GM21528 (cell line): Measurements from ENCODE around the gene SLCO1A2.

ENCODE experiments used
- ATAC-seq: cut with Tn5 transposase; IDR thresholded peaks from one replicate; pipeline ENCODE4 v1.9.1; 2021; ENCODE audit warnings: mild to moderate bottlenecking, moderate library complexity; ENCODE audit not compliant: unreplicated experiment, low FRiP score

The SLCO1A2 gene

DNA sequence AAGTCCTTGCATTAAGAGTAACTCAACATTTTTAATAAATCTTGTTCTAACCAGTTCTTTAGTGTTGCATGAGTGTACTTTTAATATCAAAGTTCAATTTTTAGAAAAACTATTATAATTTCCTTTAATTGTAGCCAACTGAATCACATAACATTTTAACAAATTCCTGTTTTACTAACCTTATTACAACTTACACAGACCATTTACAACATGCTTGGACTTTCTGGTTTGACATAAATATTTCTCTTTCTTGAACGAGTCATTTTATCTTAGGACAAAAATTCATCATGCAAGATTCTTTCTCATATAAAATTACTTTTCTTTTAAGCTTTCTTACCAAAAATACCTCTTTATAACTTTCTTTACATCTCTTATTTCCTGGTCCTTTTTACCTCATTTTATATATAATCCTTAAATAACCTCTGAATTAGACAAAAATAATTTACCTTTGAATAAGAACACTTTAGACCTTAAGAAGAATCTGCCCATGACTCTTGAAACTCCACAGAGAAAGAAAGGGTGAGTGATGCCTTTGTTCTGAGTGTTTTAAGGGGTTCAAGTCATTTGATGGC is 3.9 kb downstream of the SLCO1A2 start:
- ATAC-seq, result no peak

DNA sequence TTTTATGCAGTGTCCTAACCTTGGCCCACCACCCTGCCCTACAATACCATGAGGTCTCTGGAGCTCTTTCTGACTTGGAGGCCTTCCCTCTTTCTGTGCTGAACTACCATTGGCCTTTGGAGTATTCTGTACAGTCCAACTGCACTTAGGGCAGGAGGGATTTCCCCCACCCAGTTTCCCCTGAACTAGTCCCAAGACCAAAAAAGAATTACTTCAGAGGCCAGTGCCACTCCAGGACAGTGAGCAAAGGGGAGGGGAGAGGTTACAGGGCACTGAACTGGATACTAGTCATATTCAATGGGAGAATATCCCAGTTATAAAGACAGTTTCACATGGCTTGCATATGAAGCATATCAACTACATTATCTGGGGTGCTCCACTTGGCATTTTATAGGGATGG is 6.1 kb downstream of the SLCO1A2 start:
- ATAC-seq, result no peak

DNA sequence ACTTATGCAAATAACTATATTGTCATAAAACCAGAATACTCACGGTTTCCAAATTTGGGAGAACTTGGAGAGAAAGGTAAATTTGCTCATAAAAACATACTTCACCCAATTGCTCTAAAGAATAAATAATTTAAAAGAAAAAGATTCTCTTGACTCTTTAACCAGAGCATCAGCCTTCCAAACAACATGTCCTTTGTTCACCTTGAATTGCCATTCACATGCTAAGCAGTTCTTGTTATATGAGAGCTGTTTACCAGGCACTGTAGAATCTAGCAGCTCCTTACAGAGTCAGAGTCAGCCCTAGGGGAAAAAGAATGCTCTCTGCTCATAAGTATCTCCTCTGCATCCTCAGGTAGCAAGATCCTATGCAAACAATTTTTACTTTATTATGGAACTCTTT is 10.2 kb downstream of the SLCO1A2 start:
- ATAC-seq, result no peak

DNA sequence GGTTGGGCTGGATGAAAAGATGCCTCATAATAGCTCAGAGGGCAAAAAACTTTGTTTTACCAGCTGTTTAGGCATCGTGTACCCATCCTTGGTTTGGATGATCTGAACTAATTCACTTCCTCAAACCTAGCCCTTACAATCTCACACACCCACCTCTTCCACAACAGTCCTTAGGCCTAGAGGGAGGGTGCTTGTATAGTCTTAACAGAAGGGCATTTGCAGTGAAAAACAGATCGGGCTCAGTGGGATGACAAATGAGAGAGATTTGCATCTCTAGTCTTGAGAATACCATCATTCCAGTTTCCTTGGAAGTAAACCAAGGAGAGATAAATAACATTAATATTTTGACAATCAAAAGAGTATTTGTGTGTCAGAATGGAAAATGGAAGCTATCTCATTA is 11.0 kb downstream of the SLCO1A2 start:
- no peak for ATAC-seq

DNA sequence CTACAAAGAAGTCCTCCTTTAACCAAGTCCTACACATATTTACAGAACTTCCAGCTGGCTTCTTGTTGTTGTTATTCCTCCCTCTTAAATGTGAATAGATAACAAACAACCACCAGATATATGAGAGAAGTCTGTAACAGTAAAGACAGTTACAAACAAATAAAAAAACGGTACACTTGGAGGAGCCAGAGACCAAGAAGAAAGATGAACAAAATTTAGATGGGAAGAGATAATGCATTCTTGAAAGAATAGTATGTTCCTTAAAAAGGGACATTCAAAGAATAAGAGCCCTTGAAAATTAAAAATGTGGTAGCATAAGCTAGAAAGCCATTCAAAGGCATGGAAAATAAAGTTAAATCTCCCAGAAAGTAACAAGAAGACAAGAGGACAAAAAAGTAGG is 25.9 kb downstream of the SLCO1A2 start:
- no peak for ATAC-seq

DNA sequence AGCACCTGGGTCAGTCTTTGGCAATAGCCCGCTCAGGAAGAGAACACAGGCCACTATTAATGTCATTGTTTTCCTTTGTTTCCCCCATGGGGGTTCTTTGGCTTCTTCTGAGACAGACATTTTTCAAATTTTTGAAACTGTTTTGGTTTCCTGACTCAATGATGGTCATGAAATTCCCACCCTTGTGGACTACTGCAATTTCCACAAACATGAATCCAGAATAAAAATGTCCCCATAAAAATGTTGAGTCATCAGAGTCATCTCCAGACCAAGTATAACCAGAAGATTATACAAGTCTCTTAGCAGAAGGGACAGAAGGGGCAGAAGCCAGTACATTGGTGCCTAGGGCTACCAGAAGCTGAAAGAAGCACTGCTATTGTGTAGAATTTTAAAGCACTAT is 29.1 kb downstream of the SLCO1A2 start:
- no peak for ATAC-seq

DNA sequence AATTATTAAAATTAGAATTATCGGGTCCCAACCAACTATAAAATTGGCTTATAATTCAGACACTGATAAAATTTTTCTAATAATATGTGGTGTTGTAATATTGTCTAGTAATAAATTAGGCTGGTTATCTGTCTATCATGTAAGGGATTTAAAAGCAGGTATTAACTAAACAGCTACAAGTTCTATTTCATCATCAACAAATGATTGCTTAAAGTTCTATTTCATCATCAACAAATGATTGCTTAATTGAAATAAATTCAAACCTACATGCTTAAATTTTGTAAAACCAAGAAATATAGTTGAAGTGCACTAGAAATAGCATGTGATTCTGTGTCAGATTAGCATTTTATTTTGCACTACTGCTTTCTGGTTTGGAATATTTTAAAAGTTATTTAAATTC is 34.1 kb downstream of the SLCO1A2 start:
- ATAC-seq, result no peak

DNA sequence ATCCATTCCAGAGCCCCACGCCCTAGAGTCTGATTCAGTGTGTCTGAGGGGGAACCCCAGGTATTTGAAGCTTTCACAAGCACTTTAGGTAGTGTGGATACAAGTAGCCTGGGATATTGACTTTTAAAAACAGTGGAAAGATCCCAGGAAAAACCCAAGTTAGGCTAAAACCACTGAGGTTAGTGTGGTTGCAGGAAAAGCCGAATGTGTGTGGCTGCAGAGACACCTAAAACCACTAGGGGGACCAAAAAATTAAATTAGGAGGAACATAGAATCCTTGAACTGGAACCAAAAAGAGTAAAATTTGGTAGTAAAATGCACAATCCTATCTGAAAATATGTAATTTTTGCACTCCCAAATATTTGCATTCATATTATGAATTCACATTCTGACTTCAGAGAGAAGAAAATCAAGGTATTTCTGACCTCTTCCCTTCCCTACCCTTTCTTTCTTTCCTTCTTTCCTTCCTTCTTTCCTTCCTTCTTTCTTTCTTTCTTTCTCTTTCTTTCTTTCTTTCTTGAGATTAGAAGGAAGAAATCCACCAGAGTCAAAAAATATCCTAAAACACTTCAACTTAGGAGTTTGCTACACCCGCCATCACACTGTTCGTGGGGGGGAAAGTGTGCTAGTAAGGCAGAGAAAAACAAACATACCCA is 37.8 kb downstream of the SLCO1A2 start:
- no peak for ATAC-seq

DNA sequence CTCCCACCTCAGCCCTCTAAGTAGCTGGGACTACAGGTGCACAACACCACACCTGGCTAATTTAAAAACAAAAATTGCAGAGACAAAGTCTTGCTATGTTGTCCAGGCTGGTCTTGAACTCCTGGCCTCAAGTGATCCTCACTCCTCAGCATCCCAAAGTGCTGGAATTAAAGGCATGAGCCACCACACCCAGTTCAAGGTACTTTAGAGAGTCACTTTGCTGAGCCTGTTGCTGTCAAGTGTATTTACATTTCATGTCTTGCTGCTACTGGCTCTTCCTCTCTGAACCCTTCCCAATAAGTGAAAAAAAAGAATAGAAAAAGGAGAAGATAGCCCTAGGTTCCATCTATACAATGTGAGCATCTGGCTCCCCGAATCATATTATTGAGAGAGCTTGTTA is 38.4 kb downstream of the SLCO1A2 start:
- no peak for ATAC-seq

DNA sequence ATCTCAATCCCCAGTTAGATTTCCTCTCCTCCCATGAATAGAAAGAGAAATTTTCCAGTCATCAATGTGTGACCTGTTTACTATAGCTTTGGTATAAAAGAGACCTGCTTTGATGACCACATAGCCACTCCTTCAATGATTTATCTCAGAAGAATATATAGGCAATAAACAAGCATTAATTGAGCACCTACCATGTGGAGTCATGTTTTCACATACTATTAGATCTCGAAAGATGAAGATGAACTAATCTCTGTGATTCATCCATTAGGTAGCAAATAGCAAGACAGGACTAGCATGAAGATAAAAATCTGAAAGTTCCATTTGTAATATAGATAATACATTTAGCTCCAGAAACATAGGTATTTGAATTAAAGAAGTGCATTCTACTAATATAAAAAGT is 40.5 kb downstream of the SLCO1A2 start:
- no peak for ATAC-seq

DNA sequence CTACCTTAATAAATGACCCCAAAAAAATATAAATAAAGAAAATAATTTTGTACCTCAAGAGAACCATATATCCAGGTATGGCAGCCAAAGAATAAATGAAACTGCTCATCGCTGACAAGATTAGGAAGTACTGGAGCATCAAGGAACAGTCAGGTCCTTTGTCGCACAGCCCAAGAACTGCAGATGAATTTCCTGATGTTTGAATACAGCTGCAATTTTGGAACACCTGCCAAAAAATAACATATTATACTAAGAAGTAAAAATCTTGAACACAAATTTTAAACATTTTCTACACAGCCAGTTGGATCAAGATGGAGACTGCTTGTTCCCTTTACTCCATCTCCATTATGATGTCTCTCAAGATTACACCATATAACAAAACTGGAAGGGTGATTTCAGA is 42.6 kb downstream of the SLCO1A2 start:
- ATAC-seq, result no peak

DNA sequence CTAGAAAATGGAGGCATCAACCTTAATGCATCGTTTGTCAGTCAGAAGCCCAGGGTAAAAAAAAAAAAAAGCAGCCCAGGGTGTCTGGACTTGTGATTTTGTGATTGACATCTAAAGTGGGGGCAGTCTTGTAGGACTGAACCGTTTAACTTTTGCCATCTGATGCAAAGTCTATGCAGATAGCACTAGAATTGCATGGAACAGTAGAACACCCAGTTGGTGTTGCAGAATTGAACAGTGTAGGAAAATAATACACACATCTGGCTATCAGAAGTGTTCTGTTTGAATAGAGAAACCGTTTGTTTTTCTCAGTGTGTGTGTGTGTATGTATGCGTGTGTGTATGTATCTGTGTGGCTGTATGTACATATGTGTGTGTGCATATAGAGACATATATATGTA is 45.0 kb downstream of the SLCO1A2 start:
- ATAC-seq, result no peak

DNA sequence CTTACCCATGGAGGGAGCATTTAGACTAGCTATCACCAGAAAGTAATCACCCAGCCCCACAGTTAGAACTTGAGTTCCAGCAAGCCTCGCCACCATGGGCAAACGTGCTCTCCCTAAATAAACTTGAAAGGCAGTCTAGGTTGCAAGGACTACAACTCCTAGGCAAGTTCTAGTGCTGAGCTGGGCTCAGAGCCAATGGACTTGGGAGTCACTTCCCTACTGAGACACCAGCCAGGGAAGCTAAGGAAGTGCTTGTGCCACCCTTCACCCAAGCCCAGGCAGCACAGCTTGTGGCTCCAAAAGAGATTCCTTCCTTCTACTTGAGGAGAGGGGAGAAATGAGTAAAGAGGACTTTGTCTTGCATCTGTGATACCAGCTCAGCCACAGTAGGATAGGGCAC is 57.9 kb downstream of the SLCO1A2 start:
- ATAC-seq, result no peak

DNA sequence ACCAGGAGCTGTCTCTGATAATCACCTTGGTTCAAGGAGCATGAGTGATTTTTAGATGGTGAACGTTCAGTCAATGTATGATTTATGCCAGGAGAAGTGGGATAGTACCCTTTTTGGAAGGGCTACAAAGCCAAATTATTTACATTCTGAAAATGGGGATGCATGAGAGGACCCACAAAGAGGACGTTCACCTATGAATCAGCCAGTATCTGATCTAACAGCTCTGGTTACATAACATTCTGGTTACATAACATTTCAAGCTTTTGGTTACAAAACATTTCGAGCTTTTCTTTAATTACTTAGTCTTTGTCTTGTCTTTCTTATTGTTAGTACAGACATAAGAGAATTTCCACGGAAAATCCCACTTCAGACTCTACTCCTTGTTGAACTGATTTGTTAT is 68.8 kb downstream of the SLCO1A2 start:
- no peak for ATAC-seq

DNA sequence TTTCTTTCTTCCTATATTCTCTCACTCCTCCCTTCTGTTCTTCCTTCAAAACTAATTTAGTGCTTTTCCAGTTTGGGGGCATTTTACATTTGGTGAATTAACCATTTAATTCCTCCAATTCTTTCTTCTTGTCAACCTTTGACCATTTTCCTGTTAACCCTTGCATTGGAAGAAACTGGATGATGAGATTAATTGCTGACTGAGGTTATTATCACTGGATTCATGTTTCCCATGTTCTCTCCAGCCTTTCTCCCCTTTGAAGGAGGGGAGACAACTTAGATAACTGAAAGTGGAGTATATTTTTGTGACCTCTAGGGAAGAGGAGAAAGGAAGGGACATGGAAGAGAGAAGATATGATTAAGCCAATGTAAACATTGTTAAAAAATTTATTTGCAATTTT is 70.5 kb downstream of the SLCO1A2 start:
- ATAC-seq, result no peak

DNA sequence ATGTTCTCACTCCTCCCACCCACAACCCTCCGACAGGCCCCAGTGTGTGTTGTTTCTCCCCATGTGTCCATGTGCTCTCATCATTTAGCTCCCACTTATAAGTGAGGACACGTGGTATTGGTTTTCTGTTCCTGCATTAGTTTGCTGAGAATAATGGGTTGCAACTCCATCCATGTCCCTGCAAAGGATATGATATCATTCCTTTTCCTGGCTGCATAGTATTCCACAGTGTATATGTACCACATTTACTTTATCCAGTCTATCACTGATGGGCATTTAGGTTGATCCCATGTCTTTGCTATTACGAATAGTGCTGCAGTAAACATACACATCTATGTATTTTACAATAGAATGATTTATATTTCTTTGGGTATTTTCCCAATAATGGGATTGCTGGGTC is 77.5 kb downstream of the SLCO1A2 start:
- no peak for ATAC-seq

DNA sequence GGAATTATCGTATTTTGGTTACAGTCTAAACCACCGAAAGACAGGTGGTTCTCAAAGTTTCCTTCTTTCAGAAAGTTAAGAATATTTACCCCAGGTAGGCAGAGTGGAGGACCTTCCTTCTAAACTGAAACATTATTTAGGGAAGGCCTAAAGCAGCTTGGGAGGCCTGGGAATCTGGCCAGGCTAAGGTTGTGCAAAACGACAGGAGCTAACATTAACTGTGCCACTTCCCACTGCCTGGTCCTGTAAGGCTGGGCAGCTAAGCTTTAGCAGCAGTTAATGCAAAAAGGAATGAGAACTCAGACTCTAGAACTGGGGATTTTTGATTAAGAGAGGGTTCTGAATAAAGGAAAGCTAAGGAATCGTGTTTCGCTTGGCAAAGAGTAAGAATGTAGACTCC is 82.6 kb downstream of the SLCO1A2 start:
- ATAC-seq, result no peak

DNA sequence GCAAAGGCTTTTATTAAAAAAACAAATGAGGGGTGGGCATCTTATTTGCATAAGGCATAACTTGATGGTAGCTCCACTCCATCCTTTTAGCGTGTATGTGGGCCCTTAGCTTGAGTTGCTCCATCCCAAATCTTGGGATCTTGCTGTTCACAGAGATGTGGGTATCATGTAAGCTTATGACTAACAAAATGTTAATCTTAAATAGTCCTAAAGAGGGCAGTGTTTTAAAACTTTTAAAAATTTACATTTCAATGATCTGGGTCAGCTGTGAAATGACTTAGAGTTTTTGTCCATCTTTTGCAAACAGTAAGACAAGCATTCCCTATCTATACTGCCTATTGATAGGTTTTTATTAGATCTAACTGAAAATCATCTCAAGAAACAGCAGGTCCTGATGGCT is 86.0 kb downstream of the SLCO1A2 start:
- no peak for ATAC-seq

DNA sequence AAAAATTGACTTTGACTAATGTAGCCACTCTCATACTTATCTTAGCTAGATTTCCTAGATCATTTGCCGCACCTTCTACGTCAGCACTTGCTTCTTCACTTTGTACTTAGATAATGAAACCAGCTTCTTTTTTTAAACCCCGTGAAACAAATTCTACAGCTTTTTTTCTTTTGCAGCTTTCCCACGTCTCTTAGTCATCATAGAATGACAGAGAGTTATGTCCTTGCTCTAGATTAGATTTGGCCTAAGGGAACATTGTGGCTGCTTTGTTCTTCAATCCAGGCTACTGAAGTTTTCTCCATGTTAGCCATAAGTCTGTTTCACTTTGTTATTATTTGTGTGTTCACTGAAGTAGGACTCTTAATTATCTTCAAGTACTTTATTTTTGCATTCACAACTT is 94.9 kb downstream of the SLCO1A2 start:
- ATAC-seq, result no peak

DNA sequence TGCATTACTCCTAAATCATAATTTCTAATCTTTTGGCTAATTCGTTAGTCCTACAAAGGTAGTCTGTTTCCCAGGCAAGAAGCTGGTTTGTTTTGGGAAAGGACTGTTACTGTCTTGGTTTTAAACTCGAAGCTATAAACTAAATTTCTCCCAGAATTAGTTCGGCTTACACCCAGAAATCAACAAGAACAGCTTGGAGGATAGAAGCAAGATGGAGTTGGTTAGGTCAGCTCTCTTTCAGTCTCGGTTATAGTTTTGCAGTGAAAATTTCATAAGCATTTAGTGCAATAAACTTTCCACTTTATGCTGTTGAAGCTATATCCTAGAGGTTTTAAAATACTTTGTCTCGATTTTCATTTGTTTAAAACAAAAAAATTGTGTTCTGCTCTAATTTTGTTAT is 100.3 kb downstream of the SLCO1A2 start:
- ATAC-seq, result no peak

DNA sequence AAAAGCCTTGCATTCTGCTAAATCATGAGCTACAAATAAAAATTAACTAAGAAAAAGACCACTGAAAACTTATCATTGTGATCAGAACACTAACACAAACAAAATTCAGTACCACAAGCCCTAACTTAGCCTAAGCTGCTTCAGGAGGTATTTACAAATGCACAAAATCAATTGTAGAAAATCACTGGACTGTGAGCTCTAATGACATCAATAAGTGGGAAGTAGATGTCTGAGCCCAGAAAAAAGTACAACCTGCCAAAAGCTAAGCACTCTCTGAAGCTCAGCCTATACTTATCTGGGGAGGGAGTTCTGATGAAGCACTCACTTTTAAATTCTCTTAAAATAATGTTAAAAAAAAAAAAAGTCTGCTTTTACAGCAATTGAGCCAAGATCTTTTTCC is 110.8 kb downstream of the SLCO1A2 start:
- no peak for ATAC-seq

DNA sequence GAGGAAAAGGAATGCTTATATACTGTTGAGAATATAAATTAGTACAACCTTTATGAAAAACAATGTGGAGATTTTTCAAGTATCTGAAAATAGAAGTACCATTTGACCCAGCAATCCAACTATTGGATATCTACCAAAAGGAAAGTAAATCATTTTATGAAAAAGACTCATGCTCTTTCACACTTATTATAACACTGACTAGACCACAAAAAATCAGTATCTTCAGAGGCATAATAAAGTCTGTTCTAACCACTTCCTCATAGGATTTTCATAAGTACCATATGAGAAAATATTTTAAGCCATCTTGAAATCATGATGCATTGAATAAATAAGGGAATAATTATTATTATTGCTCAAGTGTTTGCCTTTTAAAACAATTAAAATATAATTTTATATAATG is 112.9 kb downstream of the SLCO1A2 start:
- ATAC-seq, result no peak

DNA sequence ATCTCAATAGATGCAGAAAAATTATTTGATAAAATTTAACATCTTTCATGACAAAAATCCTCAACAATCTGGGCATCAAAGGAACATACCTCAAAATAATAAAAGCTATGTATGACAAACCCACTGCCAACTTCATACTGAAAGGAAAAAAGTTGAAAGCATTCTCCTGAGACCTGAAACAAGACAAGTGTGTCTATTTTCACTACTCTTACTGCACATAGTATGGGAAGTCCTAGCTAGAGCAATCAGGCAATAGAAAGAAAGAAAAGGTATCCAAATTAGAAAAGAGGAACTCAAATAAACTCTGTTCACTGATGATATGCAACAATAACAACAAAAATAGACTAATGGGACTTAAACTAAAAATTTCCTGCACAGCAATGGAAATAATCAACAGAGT is 113.6 kb downstream of the SLCO1A2 start:
- no peak for ATAC-seq
